Glutamatergic neuron (in vitro differentiated cells): ENCODE measurements around the gene PYGO2. TPM values are rescaled to one million over a fixed set of nuclear protein-coding genes. Genes with fewer than 3 reads are reported as not detected.
A peak's percentile ranks its signal among the peaks of the same experiment; 100 is the strongest.

Experiments used
- DNase-seq: peaks from one replicate; pipeline ENCODE4 v3.0.0; 2022
- H3K27ac Mint-ChIP-seq: one replicate; pipeline ENCODE4 v1.8.0; 2020; ENCODE audit warnings: mild to moderate bottlenecking, mixed read lengths, inconsistent platforms; ENCODE audit not compliant: unreplicated experiment
- H3K27me3 Mint-ChIP-seq: one replicate; pipeline ENCODE4 v1.8.0; 2020; ENCODE audit warnings: mild to moderate bottlenecking, moderate library complexity, mixed read lengths, inconsistent platforms; ENCODE audit not compliant: unreplicated experiment
- H3K36me3 Mint-ChIP-seq: one replicate; pipeline ENCODE4 v1.8.0; 2020; ENCODE audit warnings: mild to moderate bottlenecking, mixed read lengths, inconsistent platforms; ENCODE audit not compliant: unreplicated experiment
- H3K4me1 Mint-ChIP-seq: one replicate; pipeline ENCODE4 v1.8.0; 2020; ENCODE audit warnings: mild to moderate bottlenecking, low read depth, mixed read lengths, inconsistent platforms; ENCODE audit not compliant: unreplicated experiment
- H3K4me3 Mint-ChIP-seq: one replicate; pipeline ENCODE4 v1.8.0; 2020; ENCODE audit warnings: mild to moderate bottlenecking, mixed read lengths, inconsistent platforms; ENCODE audit not compliant: unreplicated experiment
- H3K9me3 Mint-ChIP-seq: one replicate; pipeline ENCODE4 v1.8.0; 2020; ENCODE audit warnings: mild to moderate bottlenecking, moderate library complexity, mixed read lengths, inconsistent platforms; ENCODE audit not compliant: unreplicated experiment
- CTCF ChIP-seq: fragments of 200-600 bp; sonication (generic); IDR thresholded peaks from one replicate; pipeline ENCODE4 v1.5.0; 2021; ENCODE audit not compliant: partially characterized antibody, unreplicated experiment
- total RNA-seq: library from RNA; stranded (reverse); fragmentation: NEBNext Ultra II Directional; extraction: Animal tissue kit (Norgen Biotek cat#: 25700); gene quantifications from one replicate; pipeline ENCODE4 v1.2.1, GENCODE V29; 2021; ENCODE audit not compliant: unreplicated experiment

PYGO2 gene
- total RNA-seq, 1 donor from 2014 or later = 32.7 TPM

DNA sequence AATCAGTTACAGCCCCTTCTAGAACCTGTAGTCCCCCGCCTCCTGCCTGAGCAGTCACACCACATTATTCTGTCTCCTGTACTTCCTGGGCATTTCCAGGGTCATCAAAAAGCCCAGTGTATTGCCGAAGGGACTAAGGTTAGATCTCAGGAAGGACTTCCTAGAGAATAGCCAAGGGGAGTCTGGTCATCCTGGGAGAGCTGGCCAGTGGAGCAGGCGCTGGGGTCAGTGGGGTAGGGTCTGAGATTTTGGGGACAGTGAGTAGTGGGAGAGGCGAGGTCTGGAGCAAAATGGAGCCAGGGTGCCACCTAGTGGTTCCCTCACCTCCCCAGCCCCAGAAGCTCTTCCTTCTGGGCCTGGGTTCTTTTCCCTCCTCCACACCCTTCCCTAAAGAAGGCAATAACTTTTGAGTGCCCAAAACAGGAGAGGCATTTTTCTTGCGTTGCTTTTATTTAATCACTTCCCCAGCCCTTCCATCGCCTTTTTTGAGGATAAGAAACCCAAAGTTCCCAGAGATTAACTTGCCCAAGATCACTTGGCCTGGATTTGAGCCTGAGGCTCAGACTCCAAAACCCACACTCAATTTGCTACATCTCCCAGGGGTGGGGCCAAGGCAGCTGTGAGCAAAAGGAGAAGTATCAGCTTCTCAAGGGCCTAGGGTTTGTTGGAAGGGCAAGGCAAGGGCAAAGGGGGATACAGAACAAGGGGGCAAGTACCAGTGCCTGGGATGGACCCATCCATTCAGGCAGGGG is 17.8 kb downstream of the PYGO2 start:
- Mint-ChIP-seq H3K27ac (peak overlapping the region; percentile 29), H3K36me3 (no peaks in the 10 kb centered on the region), H3K27me3 (peaks cover 5% of the 10 kb centered on the region), H3K4me1 (peaks cover 19% of the 10 kb centered on the region), H3K9me3 (peaks cover 1% of the 10 kb centered on the region), H3K4me3 (no peak overlapping the region)
- peak; percentile 66 for TF ChIP-seq CTCF
- DNase-seq = peak; percentile 70

DNA sequence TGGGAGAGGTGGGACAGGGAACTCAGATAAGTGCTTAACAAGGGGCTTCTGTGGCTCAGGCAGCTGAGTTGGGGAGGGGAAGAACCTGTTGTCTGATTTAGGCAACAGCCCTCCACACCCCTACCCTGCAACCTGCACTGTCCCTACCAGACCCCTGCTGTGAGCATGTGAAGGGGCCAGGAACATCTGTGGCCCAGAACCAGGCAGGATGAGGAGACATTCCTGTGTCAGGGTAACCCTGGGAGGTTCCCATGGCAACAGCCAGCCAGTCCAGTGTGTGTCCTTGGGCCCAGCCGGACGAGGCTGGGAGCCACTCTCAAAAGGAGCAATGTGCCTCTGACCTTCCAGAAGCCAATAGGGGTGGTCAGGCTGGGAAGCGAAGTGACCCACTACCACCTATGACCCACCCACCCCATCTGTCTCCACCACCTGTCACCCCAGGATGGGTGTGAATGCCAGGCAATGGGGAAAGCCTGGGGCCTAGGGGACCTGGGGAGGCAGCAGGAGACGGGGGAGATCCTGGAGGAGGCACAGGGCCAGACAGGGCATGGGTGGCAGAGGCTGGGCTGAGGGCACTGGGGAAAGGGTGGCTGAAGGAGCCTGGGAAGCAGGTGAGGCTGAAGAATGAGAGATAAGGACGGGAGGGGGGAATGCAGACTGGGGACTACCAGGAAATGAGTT is 20.1 kb downstream of the PYGO2 start:
- no peaks in the 10 kb centered on the region for H3K36me3 Mint-ChIP-seq
- H3K27me3 Mint-ChIP-seq = peaks cover 2% of the 10 kb centered on the region
- DNase-seq = peak; percentile 43
- TF ChIP-seq CTCF = no peak
- peaks cover 3% of the 10 kb centered on the region for H3K9me3 Mint-ChIP-seq
- H3K27ac Mint-ChIP-seq = no peak overlapping the region
- H3K4me1 Mint-ChIP-seq = peaks cover 27% of the 10 kb centered on the region
- no peak overlapping the region for H3K4me3 Mint-ChIP-seq

GRCh38 chr1:154940651-154941194 is 20.9 kb downstream of the PYGO2 start:
- no peak for TF ChIP-seq CTCF
- peaks cover 2% of the 10 kb centered on the region for H3K27me3 Mint-ChIP-seq
- H3K36me3 Mint-ChIP-seq = no peaks in the 10 kb centered on the region
- peaks cover 29% of the 10 kb centered on the region for H3K4me1 Mint-ChIP-seq
- H3K4me3 Mint-ChIP-seq = peak overlapping the region; percentile 49
- H3K27ac Mint-ChIP-seq = peak overlapping the region; percentile 71
- H3K9me3 Mint-ChIP-seq = peaks cover 3% of the 10 kb centered on the region
- no peak for DNase-seq

- DNase-seq = no peak
- Mint-ChIP-seq H3K9me3 (peaks cover 3% of the 10 kb centered on the region), H3K27me3 (peaks cover 2% of the 10 kb centered on the region), H3K4me1 (peaks cover 29% of the 10 kb centered on the region), H3K27ac (no peak overlapping the region), H3K4me3 (peak overlapping the region; percentile 10), H3K36me3 (no peaks in the 10 kb centered on the region)
- no peak for TF ChIP-seq CTCF
Measured at GRCh38 chr1:154940213-154940560, 21.4 kb downstream of the PYGO2 start.
